A549 (cell line): ENCODE data around the gene CXCR2. TPM values are rescaled to one million over a fixed set of nuclear protein-coding genes. Genes with fewer than 3 reads are reported as not detected.

Experiments used
- ATAC-seq, 2 experiments: fragments of 200-7000 bp in 1 of 2; fragments of >200 bp in 1 of 2; cut with Nextera tagmentation in 1 of 2; cut with Tn5 transposase in 1 of 2; 3 replicates each; pipeline versions ENCODE4 v1.8.0 to v1.9.1; 2018 to 2020; ENCODE audit warnings: mild to moderate bottlenecking in 1 of 2, moderate library complexity in 1 of 2
- CTCF ChIA-PET: fragments of 300-600 bp; sonication (Branson Sonifier 250); formaldehyde crosslinking; extraction: SDS; loops from one replicate; lab custom pipeline; 2021; ENCODE audit warnings: antibody characterized with exemption, inconsistent platforms; lab: Yijun Ruan, JAX
- POLR2A ChIA-PET: fragments of 350-600 bp; formaldehyde crosslinking; extraction: SDS; loops from one replicate; lab custom pipeline; 2021; ENCODE audit warnings: antibody characterized with exemption, inconsistent platforms; lab: Yijun Ruan, JAX
- DNase-seq, 2 experiments: peaks; one replicate each; pipeline versions ENCODE4 v3.0.0 to v3.0.0-alpha.2; 2011 to 2016; ENCODE audit warnings: low read depth in 1 of 2, low spot score in 1 of 2
- FAIRE-seq: peaks from 2 replicates; lab custom pipeline; 2011; peaks lifted over from hg19 to GRCh38; lab: Jason Lieb, UNC
- H3K27ac ChIP-seq, 2 experiments: fragments of >200 bp; sonication (Bioruptor Twin); formaldehyde crosslinking; 3 replicates each; pipeline ENCODE4 v1.5.1; 2016 to 2017
- H3K4me1 ChIP-seq: fragments of >200 bp; sonication (Bioruptor Twin); formaldehyde crosslinking; 3 replicates; pipeline ENCODE4 v1.6.1; 2016
- H3K4me2 ChIP-seq: fragments of >200 bp; sonication (Bioruptor Twin); formaldehyde crosslinking; 3 replicates; pipeline ENCODE4 v1.6.1; 2016
- H3K4me3 ChIP-seq: fragments of >200 bp; sonication (Bioruptor Twin); formaldehyde crosslinking; 3 replicates; pipeline ENCODE4 v1.5.1; 2016
- H3K9me3 ChIP-seq: fragments of >200 bp; sonication (Bioruptor Twin); formaldehyde crosslinking; 3 replicates; pipeline ENCODE4 v1.6.1; 2016
- BCL3 ChIP-seq: fragments of >200 bp; sonication (Bioruptor Twin); formaldehyde crosslinking; IDR thresholded peaks from 3 replicates; pipeline ENCODE4 v1.6.1; 2016
- CEBPB ChIP-seq, 2 experiments: fragments of >200 bp in 1 of 2; sonication (Bioruptor Twin) in 1 of 2; formaldehyde crosslinking in 1 of 2; IDR thresholded peaks; 2 replicates each; pipeline ENCODE4 v1.6.1; 2012 to 2016
- CHD2 ChIP-seq: fragments of 150-350 bp; IDR thresholded peaks from 2 replicates; pipeline ENCODE4 v1.6.1; 2014; ENCODE audit warnings: low read length; ENCODE audit not compliant: partially characterized antibody
- EHF ChIP-seq: fragments of 250-450 bp; sonication (Bioruptor Pico); IDR thresholded peaks from 2 replicates; pipeline ENCODE4 v1.5.0; 2020; ENCODE audit warnings: mild to moderate bottlenecking
- EHMT2 ChIP-seq: fragments of 200-600 bp; sonication (generic); IDR thresholded peaks from 2 replicates; pipeline ENCODE4 v1.6.1; 2016; ENCODE audit warnings: antibody characterized with exemption, low read depth, mild to moderate bottlenecking, moderate library complexity
- EP300 ChIP-seq, 2 experiments: fragments of >200 bp; sonication (Bioruptor Twin); formaldehyde crosslinking; IDR thresholded peaks; 2 replicates in 1 of 2; 3 replicates in 1 of 2; pipeline ENCODE4 v1.6.1; 2016 to 2017
- FOSB ChIP-seq: fragments of 250-450 bp; sonication (Bioruptor Pico); IDR thresholded peaks from 2 replicates; pipeline ENCODE4 v1.5.0; 2020; ENCODE audit warnings: mild to moderate bottlenecking, moderate library complexity
- HDAC2 ChIP-seq: fragments of 200-600 bp; sonication (generic); IDR thresholded peaks from 2 replicates; pipeline ENCODE4 v1.6.1; 2016
- HEYL ChIP-seq: fragments of 250-450 bp; sonication (Bioruptor Pico); IDR thresholded peaks from 2 replicates; pipeline ENCODE4 v1.8.0; 2021; ENCODE audit warnings: mild to moderate bottlenecking, moderate library complexity
- HMGXB4 ChIP-seq: fragments of 250-450 bp; sonication (Bioruptor Pico); IDR thresholded peaks from 2 replicates; pipeline ENCODE4 v1.5.0; 2021; ENCODE audit warnings: mild to moderate bottlenecking, moderate library complexity, borderline replicate concordance
- HOXA7 ChIP-seq: fragments of 250-450 bp; sonication (Bioruptor Pico); IDR thresholded peaks from 2 replicates; pipeline ENCODE4 v1.5.0; 2020; ENCODE audit warnings: mild to moderate bottlenecking, moderate library complexity
- HOXB13 ChIP-seq: fragments of 250-450 bp; sonication (Bioruptor Pico); IDR thresholded peaks from 2 replicates; pipeline ENCODE4 v1.5.0; 2020; ENCODE audit warnings: low read depth, mild to moderate bottlenecking, moderate library complexity
- JUNB ChIP-seq: fragments of >200 bp; sonication (Bioruptor Twin); formaldehyde crosslinking; IDR thresholded peaks from 2 replicates; pipeline ENCODE4 v1.6.1; 2016
- MAX ChIP-seq: IDR thresholded peaks from 2 replicates; pipeline ENCODE4 v1.6.1; 2012
- MYC ChIP-seq: IDR thresholded peaks from 2 replicates; pipeline ENCODE4 v1.6.1; 2012; ENCODE audit warnings: mild to moderate bottlenecking, inconsistent platforms, low read length, improper control_type of control experiment, borderline replicate concordance
- NPAS2 ChIP-seq: fragments of 250-450 bp; sonication (Bioruptor Pico); IDR thresholded peaks from 2 replicates; pipeline ENCODE4 v1.8.0; 2022; ENCODE audit warnings: mild to moderate bottlenecking, moderate library complexity, borderline replicate concordance
- RARB ChIP-seq: fragments of 250-450 bp; sonication (Bioruptor Pico); IDR thresholded peaks from 2 replicates; pipeline ENCODE4 v1.8.0; 2021; ENCODE audit warnings: mild to moderate bottlenecking, moderate library complexity
- REST ChIP-seq: fragments of 200-600 bp; sonication (generic); IDR thresholded peaks from 2 replicates; pipeline ENCODE4 v1.6.1; 2016; ENCODE audit warnings: antibody characterized with exemption, mild to moderate bottlenecking, moderate library complexity
- RFX5 ChIP-seq: fragments of 450-650 bp; IDR thresholded peaks from 2 replicates; pipeline ENCODE4 v1.7.1; 2014; ENCODE audit warnings: antibody characterized with exemption, mild to moderate bottlenecking, moderate library complexity
- RNF2 ChIP-seq: fragments of 200-600 bp; sonication (generic); IDR thresholded peaks from 2 replicates; pipeline ENCODE4 v1.6.1; 2016; ENCODE audit warnings: low read depth, mild to moderate bottlenecking, antibody characterized with exemption, moderate library complexity, borderline replicate concordance
- TFCP2L1 ChIP-seq: fragments of 250-450 bp; sonication (Bioruptor Pico); IDR thresholded peaks from 2 replicates; pipeline ENCODE4 v1.5.0; 2021; ENCODE audit warnings: mild to moderate bottlenecking
- ZNF302 ChIP-seq: fragments of 250-450 bp; sonication (Bioruptor Pico); IDR thresholded peaks from 2 replicates; pipeline ENCODE4 v1.9.0; 2021; ENCODE audit warnings: inconsistent platforms, mild to moderate bottlenecking, moderate library complexity
- WGBS: methylation state at CpG from one replicate; pipeline ENCODE4 v1.1.6; 2017; ENCODE audit errors: missing lambda C conversion rate; 5-methylcytosine and 5-hydroxymethylcytosine counted together
- polyA plus RNA-seq, 4 experiments: library from polyadenylated mRNA; depleted of rRNA in 3 of 4; stranded (reverse); fragments of >200 nt; fragmentation: RNase III in 1 of 4; extraction: RNeasy Plus Mini Kit Qiagen cat#74134 plus additional on column Dnase treatment in 1 of 4; gene quantifications; 2 replicates in 3 of 4; 3 replicates in 1 of 4; pipeline ENCODE4 v1.2.3, GENCODE V29; 2011 to 2017
- TF ChIP-seq, protein P1 (sequence below): fragments of 450-650 bp; IDR thresholded peaks from 2 replicates; pipeline ENCODE4 v1.6.1; 2014; ENCODE audit warnings: antibody characterized with exemption
- TF ChIP-seq, protein P2 (sequence below): fragments of 250-450 bp; sonication (Bioruptor Pico); IDR thresholded peaks from 2 replicates; pipeline ENCODE4 v1.5.0; 2020; ENCODE audit warnings: low read depth, mild to moderate bottlenecking, moderate library complexity

Gene CXCR2
- polyA plus RNA-seq, 2 of the 4 experiments (the other 2 are of a cell fraction) = 0.08 TPM; not detected in 1

DNA sequence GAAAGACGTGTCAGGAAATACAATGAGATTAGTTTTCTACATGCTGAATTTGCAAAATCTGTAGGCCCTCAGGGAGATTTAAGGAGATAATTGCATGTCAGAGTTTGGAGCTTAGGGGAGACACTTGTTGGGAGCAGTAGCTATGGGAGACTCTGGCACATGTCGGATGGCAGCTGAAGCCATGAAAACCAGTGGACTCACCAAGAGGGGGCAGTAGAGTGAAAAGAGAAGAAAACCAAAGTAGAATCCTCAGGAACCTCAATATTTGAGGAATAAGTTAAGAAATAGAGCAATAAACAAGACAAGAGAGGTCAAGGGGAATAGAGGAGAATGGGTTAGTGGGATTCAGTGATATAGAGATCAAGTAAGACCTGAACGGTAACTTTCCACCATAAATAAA, 31.9 kb upstream of the CXCR2 start:
- H3K27ac ChIP-seq = no peak overlapping the region
- no peak for ATAC-seq
- H3K4me3 ChIP-seq = no peak overlapping the region
- DNase-seq = no peak
- no peaks in the 10 kb centered on the region for H3K4me1 ChIP-seq
- H3K9me3 ChIP-seq = peaks cover 6% of the 10 kb centered on the region; the same call in 2 of the 3 replicates
- POLR2A ChIA-PET = no interaction called here
- H3K4me2 ChIP-seq = no peak overlapping the region
- 48% methylated on average over 3 of the region's 3 CpGs for WGBS
- CTCF ChIA-PET = interaction anchor here (1.4 kb wide), 1 partner anchor 100 kb away, joined by 3 read pairs; no protein-coding TSS in a partner anchor
- FAIRE-seq = no peak
- no peak for TF ChIP-seq JUNB
- no peak for TF ChIP-seq EP300 (IDR thresholded peaks at IDR 0.05)
- no peak for TF ChIP-seq HDAC2
- TF ChIP-seq, protein P1, sequence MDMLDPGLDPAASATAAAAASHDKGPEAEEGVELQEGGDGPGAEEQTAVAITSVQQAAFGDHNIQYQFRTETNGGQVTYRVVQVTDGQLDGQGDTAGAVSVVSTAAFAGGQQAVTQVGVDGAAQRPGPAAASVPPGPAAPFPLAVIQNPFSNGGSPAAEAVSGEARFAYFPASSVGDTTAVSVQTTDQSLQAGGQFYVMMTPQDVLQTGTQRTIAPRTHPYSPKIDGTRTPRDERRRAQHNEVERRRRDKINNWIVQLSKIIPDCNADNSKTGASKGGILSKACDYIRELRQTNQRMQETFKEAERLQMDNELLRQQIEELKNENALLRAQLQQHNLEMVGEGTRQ = no peak
- no peak for TF ChIP-seq HEYL
- TF ChIP-seq EHF = no peak
- no peak for TF ChIP-seq MYC
- TF ChIP-seq, protein P2, sequence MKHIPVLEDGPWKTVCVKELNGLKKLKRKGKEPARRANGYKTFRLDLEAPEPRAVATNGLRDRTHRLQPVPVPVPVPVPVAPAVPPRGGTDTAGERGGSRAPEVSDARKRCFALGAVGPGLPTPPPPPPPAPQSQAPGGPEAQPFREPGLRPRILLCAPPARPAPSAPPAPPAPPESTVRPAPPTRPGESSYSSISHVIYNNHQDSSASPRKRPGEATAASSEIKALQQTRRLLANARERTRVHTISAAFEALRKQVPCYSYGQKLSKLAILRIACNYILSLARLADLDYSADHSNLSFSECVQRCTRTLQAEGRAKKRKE = no peak
- TF ChIP-seq CEBPB (IDR thresholded peaks at IDR 0.05) = no peak
- no peak for TF ChIP-seq BCL3
- no peak for TF ChIP-seq EHMT2
- TF ChIP-seq FOSB (CRISPR knock-in tag) = no peak
- no peak for TF ChIP-seq RFX5
- no peak for TF ChIP-seq HOXB13

- peaks cover 6% of the 10 kb centered on the region; the same call in 2 of the 3 replicates for H3K9me3 ChIP-seq
- no peak for ATAC-seq
- WGBS = 57% methylated on average over 8 of the region's 8 CpGs
- H3K27ac ChIP-seq = no peak overlapping the region
- ChIA-PET CTCF (no interaction called here), POLR2A (no interaction called here)
- H3K4me3 ChIP-seq = no peak overlapping the region
- H3K4me1 ChIP-seq = no peaks in the 10 kb centered on the region
- H3K4me2 ChIP-seq = no peak overlapping the region
- DNase-seq = no peak
- no peak for TF ChIP-seq EHMT2
- TF ChIP-seq REST = no peak
- TF ChIP-seq HMGXB4 = no peak
- no peak for TF ChIP-seq MYC
- TF ChIP-seq MAX = no peak
- TF ChIP-seq, protein P1 = no peak
- TF ChIP-seq EP300 (IDR thresholded peaks at IDR 0.05) = no peak
- no peak for TF ChIP-seq CHD2
- TF ChIP-seq RNF2 = no peak
- no peak for TF ChIP-seq RARB (CRISPR knock-in tag)
- no peak for TF ChIP-seq NPAS2
- TF ChIP-seq ZNF302 (CRISPR knock-in tag) = no peak
- TF ChIP-seq BCL3 = no peak
- TF ChIP-seq RFX5 = no peak
- TF ChIP-seq HOXA7 (CRISPR knock-in tag) = no peak
- no peak for TF ChIP-seq TFCP2L1 (CRISPR knock-in tag)
- no peak for FAIRE-seq
Measured at GRCh38 chr2:218095853-218096252, 30.0 kb upstream of the CXCR2 start.
